K562 (cell line): ENCODE data around the gene GLIPR2. TPM values are rescaled to one million over a fixed set of nuclear protein-coding genes. Genes with fewer than 3 reads are reported as not detected.
A peak's percentile ranks its signal among the peaks of the same experiment; 100 is the strongest.

Experiments
- ATAC-seq: fragments of 200-7000 bp; cut with Tn5 transposase; 3 replicates; pipeline ENCODE4 v1.9.1; 2020; ENCODE audit warnings: moderate library complexity
- BruUV-seq: library from RNA; stranded (reverse); fragments of 400-500 nt; replicated peaks from 2 replicates; lab custom pipeline; 2021; lab: Mats Ljungman, UMichigan
- CTCF ChIA-PET: fragments of 300-600 bp; formaldehyde crosslinking; extraction: SDS; loops from one replicate; lab custom pipeline; 2021; ENCODE audit warnings: low intra/inter-chr PET ratio; lab: Yijun Ruan, JAX
- POLR2A ChIA-PET: fragments of 300-600, 350-650 bp; sonication (Branson Sonifier 250); formaldehyde crosslinking; extraction: SDS; loops from one replicate; lab custom pipeline; 2021; ENCODE audit warnings: antibody characterized with exemption, inconsistent platforms; lab: Yijun Ruan, JAX
- DNase-seq, 4 experiments: peaks; one replicate each; pipeline versions ENCODE4 v3.0.0 to v3.0.0-alpha.2; 2011 to 2018; ENCODE audit warnings: low spot score in 3 of 4, mixed read lengths in 3 of 4; ENCODE audit errors: extremely low read depth in 1 of 4
- FAIRE-seq: peaks from 2 replicates; lab custom pipeline; 2011; peaks lifted over from hg19 to GRCh38; lab: Jason Lieb, UNC
- H2AFZ ChIP-seq: 2 replicates; pipeline ENCODE4 v1.6.0; 2011; ENCODE audit warnings: low read depth, low read length, control low read depth, inconsistent platforms
- H3K27ac ChIP-seq: fragments of 200-600 bp; 3 replicates; pipeline ENCODE4 v1.8.0; 2011; ENCODE audit warnings: low read depth, mild to moderate bottlenecking, control low read depth, inconsistent platforms, low read length, moderate library complexity, mixed read lengths; ENCODE audit errors: extremely low read depth
- H3K27me3 ChIP-seq, 2 experiments: fragments of 300-600 bp in 1 of 2; 2 replicates in 1 of 2; 3 replicates in 1 of 2; pipeline versions ENCODE4 v1.6.0 to v1.8.0; 2011; ENCODE audit warnings: inconsistent platforms in 2 of 2, low read length in 2 of 2, mild to moderate bottlenecking in 1 of 2, mixed read lengths in 1 of 2, moderate library complexity in 1 of 2; ENCODE audit not compliant: control insufficient read depth in 2 of 2, insufficient read depth in 2 of 2
- H3K36me3 ChIP-seq: fragments of 300-600 bp; 3 replicates; pipeline ENCODE4 v1.8.0; 2011; ENCODE audit warnings: mild to moderate bottlenecking, low read length, inconsistent platforms; ENCODE audit not compliant: control insufficient read depth, insufficient read depth
- H3K4me1 ChIP-seq, 2 experiments: fragments of 200-600 bp in 1 of 2; replicated peaks in 1 of 2; 2 replicates in 1 of 2; 3 replicates in 1 of 2; pipeline versions ENCODE4 v1.5.1 to v1.8.0; 2011; ENCODE audit warnings: inconsistent platforms in 2 of 2, low read length in 2 of 2, mild to moderate bottlenecking in 1 of 2, mixed read lengths in 1 of 2, moderate library complexity in 1 of 2; ENCODE audit not compliant: control insufficient read depth in 2 of 2, insufficient read depth in 2 of 2
- H3K4me2 ChIP-seq: 2 replicates; pipeline ENCODE4 v1.6.1; 2011; ENCODE audit warnings: low read length, control low read depth, inconsistent platforms, mixed read lengths; ENCODE audit not compliant: insufficient read depth
- H3K4me3 ChIP-seq: fragments of 200-600 bp; sonication (generic), shearing (Covaris generic); 2 replicates; pipeline ENCODE4 v1.5.1; 2016; ENCODE audit warnings: control low read depth, inconsistent platforms
- H3K79me2 ChIP-seq: fragments of 200-600 bp; 3 replicates; pipeline ENCODE4 v1.8.0; 2011; ENCODE audit warnings: low read length, inconsistent platforms; ENCODE audit not compliant: control insufficient read depth, insufficient read depth
- H3K9ac ChIP-seq, 2 experiments: 2 replicates each; pipeline versions ENCODE4 v1.6.0 to v1.6.1; 2011; ENCODE audit warnings: low read depth in 2 of 2, low read length in 2 of 2, control low read depth in 1 of 2, inconsistent platforms in 1 of 2, mild to moderate bottlenecking in 1 of 2, mixed read lengths in 1 of 2; ENCODE audit not compliant: insufficient read depth in 1 of 2
- H3K9me1 ChIP-seq: one replicate; pipeline ENCODE4 v1.6.0; 2011; ENCODE audit warnings: inconsistent platforms, mild to moderate bottlenecking, low read length, moderate library complexity; ENCODE audit not compliant: control insufficient read depth, insufficient read depth
- H3K9me3 ChIP-seq: replicated peaks from 2 replicates; pipeline ENCODE4 v1.5.1; 2011; ENCODE audit warnings: low read depth, low read length, inconsistent platforms; ENCODE audit not compliant: control insufficient read depth, insufficient read depth
- H4K20me1 ChIP-seq: replicated peaks from 2 replicates; pipeline ENCODE4 v1.6.1; 2011; ENCODE audit warnings: low read length, inconsistent platforms, mixed read lengths; ENCODE audit not compliant: control insufficient read depth, insufficient read depth
- BRCA1 ChIP-seq, 2 experiments: fragments of 450-650 bp in 1 of 2; sonication (generic) in 1 of 2; formaldehyde crosslinking in 1 of 2; IDR thresholded peaks; 2 replicates each; pipeline versions ENCODE4 v1.5.0 to v1.6.1; 2017 to 2020; ENCODE audit warnings: mild to moderate bottlenecking in 1 of 2, missing genetic modification reagents in 1 of 2
- CREB1 ChIP-seq, 2 experiments: sonication (generic) in 1 of 2; formaldehyde crosslinking in 1 of 2; IDR thresholded peaks; 2 replicates each; pipeline versions ENCODE4 v1.6.1 to v1.8.0; 2012 to 2022; ENCODE audit warnings: inconsistent platforms in 1 of 2, mild to moderate bottlenecking in 1 of 2, missing genetic modification reagents in 1 of 2, moderate library complexity in 1 of 2
- CREM ChIP-seq: IDR thresholded peaks from 2 replicates; pipeline ENCODE4 v1.6.1; 2014; ENCODE audit warnings: antibody characterized with exemption, low read depth
- FOS ChIP-seq: IDR thresholded peaks from 3 replicates; pipeline ENCODE4 v1.6.1; 2011; ENCODE audit not compliant: insufficient read length; ENCODE audit errors: extremely low read depth
- GTF2E2 ChIP-seq: fragments of 200-800 bp; sonication (Bioruptor generic); IDR thresholded peaks from 2 replicates; pipeline ENCODE4 v1.6.1; 2016; ENCODE audit warnings: missing genetic modification characterization, missing compliant biosample characterization
- HMG20A ChIP-seq: fragments of 450-650 bp; formaldehyde crosslinking; conservative IDR thresholded peaks from 2 replicates; pipeline ENCODE4 v1.4.0; 2020; ENCODE audit warnings: mild to moderate bottlenecking, mixed read lengths
- SMARCE1 ChIP-seq: fragments of 450-650 bp; IDR thresholded peaks from 2 replicates; pipeline ENCODE4 v1.7.1; 2016; ENCODE audit warnings: mild to moderate bottlenecking
- ZBTB17 ChIP-seq: fragments of 450-650 bp; formaldehyde crosslinking; IDR thresholded peaks from 2 replicates; pipeline ENCODE4 v1.4.0; 2020; ENCODE audit warnings: mild to moderate bottlenecking
- ZC3H4 ChIP-seq: sonication (generic); formaldehyde crosslinking; IDR thresholded peaks from 2 replicates; pipeline ENCODE4 v1.9.0; 2021; ENCODE audit warnings: missing genetic modification reagents, borderline replicate concordance
- ZC3H8 ChIP-seq: fragments of 450-650 bp; IDR thresholded peaks from 2 replicates; pipeline ENCODE4 v1.6.1; 2017
- ZFP36 ChIP-seq: fragments of 150-350 bp; IDR thresholded peaks from 2 replicates; pipeline ENCODE4 v1.6.1; 2018; ENCODE audit warnings: low read length, low read depth; ENCODE audit not compliant: partially characterized antibody
- ZNF212 ChIP-seq: fragments of 450-650 bp; formaldehyde crosslinking; IDR thresholded peaks from 2 replicates; pipeline ENCODE4 v1.4.0; 2020; ENCODE audit warnings: mild to moderate bottlenecking
- ZNF311 ChIP-seq: fragments of 250-450 bp; sonication (Bioruptor Pico); IDR thresholded peaks from 2 replicates; pipeline ENCODE4 v1.4.0; 2020; ENCODE audit warnings: mild to moderate bottlenecking, moderate library complexity
- ZNF347 ChIP-seq: fragments of 450-650 bp; formaldehyde crosslinking; IDR thresholded peaks from 2 replicates; pipeline ENCODE4 v1.4.0; 2020; ENCODE audit warnings: low read depth, mild to moderate bottlenecking, moderate library complexity
- ZNF41 ChIP-seq: fragments of 250-450 bp; sonication (Bioruptor Pico); conservative IDR thresholded peaks from 2 replicates; pipeline ENCODE4 v1.4.0; 2020; ENCODE audit warnings: mild to moderate bottlenecking
- ZNF696 ChIP-seq: fragments of 250-450 bp; sonication (Bioruptor Pico); conservative IDR thresholded peaks from 2 replicates; pipeline ENCODE4 v1.4.0; 2020; ENCODE audit warnings: mild to moderate bottlenecking, moderate library complexity
- ZNF830 ChIP-seq: fragments of 250-450 bp; sonication (Bioruptor Pico); IDR thresholded peaks from 2 replicates; pipeline ENCODE4 v1.5.0; 2021; ENCODE audit warnings: mild to moderate bottlenecking
- WGBS: fragments of 100-300 bp; shearing (Covaris generic); methylation state at CpG from one replicate; pipeline ENCODE4 v1.1.6; 2016; ENCODE audit warnings: low coverage, mixed read lengths; ENCODE audit not compliant: insufficient coverage; ENCODE audit errors: missing lambda C conversion rate; 5-methylcytosine and 5-hydroxymethylcytosine counted together
- in situ Hi-C: fragments of 300-500 bp; cut with MboI; formaldehyde crosslinking; loops from 4 replicates; pipeline ENCODE4 v1.15.0; 2018; ENCODE audit warnings: inconsistent platforms, mixed read lengths
- intact Hi-C: fragments of 100-400 bp; cut with micrococcal nuclease; formaldehyde crosslinking; loops from 2 replicates; pipeline ENCODE4 v1.14.2; 2022
- polyA plus RNA-seq, 8 experiments: library from polyadenylated mRNA; depleted of rRNA in 4 of 8; stranded (reverse) in 5 of 8; unstranded in 3 of 8; fragments of >200 nt; fragmentation: Nextera tagmentation in 2 of 8; fragmentation: Illumina TruSeq in 1 of 8; extraction: Ambion mirVana in 2 of 8; extraction: Trizol in 1 of 8; gene quantifications; 2 replicates each; pipeline versions ENCODE4 v1.2.1 to v1.2.3, GENCODE V29; 2011 to 2014; ENCODE audit warnings: inconsistent platforms in 1 of 8, missing spikeins in 1 of 8
- total RNA-seq, 7 experiments: library from RNA; depleted of rRNA in 6 of 7; stranded (reverse); fragments of >200 nt in 6 of 7; fragmentation: Illumina TruSeq in 2 of 7; extraction: Trizol in 2 of 7; gene quantifications; 2 replicates each; pipeline versions ENCODE4 v1.2.1 to v1.2.3, GENCODE V29; 2011 to 2021; ENCODE audit warnings: low replicate concordance in 1 of 7

The GLIPR2 gene
- total and polyA plus RNA-seq, 9 of the 15 experiments (the other 6 are each of a cell fraction or from before 2014, with no cell fraction given) = 1.4 to 8.8 (median 2.9) TPM

DNA sequence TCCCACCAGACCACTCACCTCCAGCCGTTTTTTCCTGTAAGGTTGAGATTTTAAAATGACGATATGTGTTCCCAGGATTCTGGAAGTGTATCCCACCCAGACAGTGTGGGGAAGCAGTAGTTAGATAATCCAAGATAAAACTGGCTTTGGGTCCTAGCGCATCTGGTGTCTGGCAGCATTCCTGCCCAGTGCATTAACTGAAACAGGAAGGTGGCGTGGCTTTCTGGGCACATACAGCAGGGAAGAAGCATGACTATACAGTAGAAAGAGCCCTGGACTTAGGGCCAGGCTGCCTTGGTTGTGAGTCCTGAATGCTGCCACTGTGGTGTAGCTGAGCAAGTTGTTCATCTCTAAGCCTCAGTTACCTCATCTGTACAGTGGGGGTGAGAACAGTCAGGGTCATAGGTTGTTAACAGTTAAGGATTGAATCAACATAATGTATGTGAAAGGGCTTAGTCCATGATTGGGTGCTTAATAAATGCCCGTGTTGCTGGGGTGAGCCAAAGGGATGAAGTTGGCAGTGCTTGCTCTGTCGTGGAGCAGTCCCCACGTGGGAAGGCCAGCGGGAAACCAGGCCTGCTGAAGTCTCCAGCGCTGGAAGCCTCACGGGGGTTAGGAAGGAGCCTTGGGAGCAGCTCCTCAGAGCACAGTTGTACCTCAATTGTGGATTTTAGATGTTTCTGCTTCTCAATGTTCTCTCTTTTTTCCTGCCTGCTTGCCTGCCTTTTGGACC, 72.2 kb downstream of the GLIPR2 start:
- no peak overlapping the region for H3K4me2 ChIP-seq
- 87% methylated on average over 7 of the region's 10 CpGs for WGBS
- DNase-seq (no peak), FAIRE-seq (no peak), ATAC-seq (no peak)
- no TSS peak for BruUV-seq
- peaks cover 28% of the 10 kb centered on the region for H3K79me2 ChIP-seq
- H3K27ac ChIP-seq = peak overlapping the region; percentile 59; the same call in 1 of the 3 replicates
- intact Hi-C loops (no loop called here), in situ Hi-C loops (no loop called here)
- no peaks in the 10 kb centered on the region for H3K9me3 ChIP-seq
- H3K27me3 ChIP-seq = no peaks in the 10 kb centered on the region
- H3K36me3 ChIP-seq = peaks cover 94% of the 10 kb centered on the region
- H4K20me1 ChIP-seq = peaks cover 6% of the 10 kb centered on the region; the same call in 1 of the 2 replicates
- H3K4me3 ChIP-seq = no peak overlapping the region
- TF ChIP-seq ZNF212 (CRISPR knock-in tag) = no peak
- TF ChIP-seq BRCA1 (IDR thresholded peaks at IDR 0.05) = no peak
- no peak for TF ChIP-seq BRCA1 (CRISPR knock-in tag; IDR thresholded peaks at IDR 0.05)
- TF ChIP-seq ZC3H8 = no peak
- no peak for TF ChIP-seq CREM
- no peak for TF ChIP-seq ZC3H4
- TF ChIP-seq SMARCE1 = no peak
- no peak for TF ChIP-seq ZNF311 (CRISPR knock-in tag)
- no peak for TF ChIP-seq HMG20A (CRISPR knock-in tag)
- no peak for TF ChIP-seq FOS
- no peak for TF ChIP-seq ZNF347 (CRISPR knock-in tag)
- TF ChIP-seq GTF2E2 = no peak
- TF ChIP-seq ZNF41 (CRISPR knock-in tag) = no peak
- no peak for TF ChIP-seq ZBTB17 (CRISPR knock-in tag)
- no peak for TF ChIP-seq ZFP36
- TF ChIP-seq ZNF696 (CRISPR knock-in tag) = no peak
- no peak for TF ChIP-seq ZNF830 (CRISPR knock-in tag)
- TF ChIP-seq CREB1 (IDR thresholded peaks at IDR 0.05) = no peak
- no peak for TF ChIP-seq CREB1 (CRISPR knock-in tag; IDR thresholded peaks at IDR 0.05)
- H3K4me1 ChIP-seq = peaks cover 0 to 15% of the 10 kb centered on the region in 2 experiments; a peak in 3 of 5 replicates
- POLR2A ChIA-PET = no interaction called here
- CTCF ChIA-PET = no interaction called here
- no peak overlapping the region for H2AFZ ChIP-seq
- H3K9ac ChIP-seq = no peak overlapping the region; a peak in 1 of 4 replicates
- no peaks in the 10 kb centered on the region for H3K9me1 ChIP-seq
